NB4 (cell line): Measurements from ENCODE around the gene SMARCD1.

Source experiments
- MAX ChIP-seq: IDR thresholded peaks from 2 replicates; pipeline ENCODE4 v1.6.1; 2011; ENCODE audit warnings: low read depth, low read length
- MYC ChIP-seq: IDR thresholded peaks from 2 replicates; pipeline ENCODE4 v1.6.1; 2011; ENCODE audit warnings: low read depth, low read length
- POLR2A ChIP-seq: IDR thresholded peaks from 2 replicates; pipeline ENCODE4 v1.6.1; 2011; ENCODE audit warnings: mild to moderate bottlenecking; ENCODE audit not compliant: insufficient read length; ENCODE audit errors: extremely low read depth
- TF ChIP-seq, protein P1 (sequence below): IDR thresholded peaks from one replicate; pipeline ENCODE4 v1.5.1; 2012; ENCODE audit warnings: low read depth, low read length

DNA sequence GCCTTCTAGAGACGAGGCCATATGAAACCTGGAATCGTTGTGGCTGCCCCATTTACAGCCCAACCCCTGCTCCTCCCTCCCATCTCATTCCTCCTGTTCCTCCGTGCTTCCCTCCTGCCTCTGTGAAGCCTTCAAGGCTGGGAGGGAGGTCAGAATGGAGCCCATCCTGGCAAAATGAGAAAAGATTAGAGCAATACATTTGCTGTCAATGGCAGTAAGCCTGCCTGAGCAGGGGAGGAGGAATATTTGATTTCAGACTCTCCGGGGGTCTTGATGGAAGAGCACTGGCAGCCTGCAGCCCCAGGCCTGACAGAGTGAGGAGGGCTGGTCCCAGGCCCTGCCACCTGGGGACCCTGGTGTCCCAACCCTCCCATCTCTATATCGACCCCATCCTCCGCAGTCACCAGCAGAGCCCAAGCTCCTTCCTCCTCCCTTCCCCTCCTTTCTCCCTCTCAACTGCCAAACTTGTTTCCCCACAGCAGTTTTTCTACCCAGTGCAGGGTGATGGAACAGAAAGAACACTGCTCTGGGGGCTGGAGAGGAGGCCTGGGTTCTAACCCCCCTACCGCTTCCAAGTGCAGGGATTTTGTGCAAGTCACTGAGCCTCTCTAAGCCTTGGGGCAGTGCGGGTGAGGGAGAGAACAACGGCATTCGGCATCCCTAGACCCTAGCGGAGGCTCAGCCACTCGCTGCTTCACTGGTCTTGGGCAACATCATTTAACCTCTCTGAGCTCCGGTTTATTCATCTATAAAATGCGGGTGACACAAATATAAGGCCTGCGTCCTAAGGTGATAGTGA is 43.9 kb upstream of the SMARCD1 start:
- TF ChIP-seq, protein P1, sequence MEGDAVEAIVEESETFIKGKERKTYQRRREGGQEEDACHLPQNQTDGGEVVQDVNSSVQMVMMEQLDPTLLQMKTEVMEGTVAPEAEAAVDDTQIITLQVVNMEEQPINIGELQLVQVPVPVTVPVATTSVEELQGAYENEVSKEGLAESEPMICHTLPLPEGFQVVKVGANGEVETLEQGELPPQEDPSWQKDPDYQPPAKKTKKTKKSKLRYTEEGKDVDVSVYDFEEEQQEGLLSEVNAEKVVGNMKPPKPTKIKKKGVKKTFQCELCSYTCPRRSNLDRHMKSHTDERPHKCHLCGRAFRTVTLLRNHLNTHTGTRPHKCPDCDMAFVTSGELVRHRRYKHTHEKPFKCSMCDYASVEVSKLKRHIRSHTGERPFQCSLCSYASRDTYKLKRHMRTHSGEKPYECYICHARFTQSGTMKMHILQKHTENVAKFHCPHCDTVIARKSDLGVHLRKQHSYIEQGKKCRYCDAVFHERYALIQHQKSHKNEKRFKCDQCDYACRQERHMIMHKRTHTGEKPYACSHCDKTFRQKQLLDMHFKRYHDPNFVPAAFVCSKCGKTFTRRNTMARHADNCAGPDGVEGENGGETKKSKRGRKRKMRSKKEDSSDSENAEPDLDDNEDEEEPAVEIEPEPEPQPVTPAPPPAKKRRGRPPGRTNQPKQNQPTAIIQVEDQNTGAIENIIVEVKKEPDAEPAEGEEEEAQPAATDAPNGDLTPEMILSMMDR = no peak
- TF ChIP-seq MAX (no peak), POLR2A (no peak), MYC (no peak)
